Activated T-helper 9 cell treated with anti-CD3 and anti-CD28 coated beads, Interleukin-2, amount 50 U/mL, for 16 hours (primary cell): ENCODE data around the gene BTBD16.

Experiments used
- DNase-seq: peaks from one replicate; pipeline ENCODE4 v3.0.0-alpha.2; 2020; ENCODE audit warnings: low read depth

Gene BTBD16

DNA sequence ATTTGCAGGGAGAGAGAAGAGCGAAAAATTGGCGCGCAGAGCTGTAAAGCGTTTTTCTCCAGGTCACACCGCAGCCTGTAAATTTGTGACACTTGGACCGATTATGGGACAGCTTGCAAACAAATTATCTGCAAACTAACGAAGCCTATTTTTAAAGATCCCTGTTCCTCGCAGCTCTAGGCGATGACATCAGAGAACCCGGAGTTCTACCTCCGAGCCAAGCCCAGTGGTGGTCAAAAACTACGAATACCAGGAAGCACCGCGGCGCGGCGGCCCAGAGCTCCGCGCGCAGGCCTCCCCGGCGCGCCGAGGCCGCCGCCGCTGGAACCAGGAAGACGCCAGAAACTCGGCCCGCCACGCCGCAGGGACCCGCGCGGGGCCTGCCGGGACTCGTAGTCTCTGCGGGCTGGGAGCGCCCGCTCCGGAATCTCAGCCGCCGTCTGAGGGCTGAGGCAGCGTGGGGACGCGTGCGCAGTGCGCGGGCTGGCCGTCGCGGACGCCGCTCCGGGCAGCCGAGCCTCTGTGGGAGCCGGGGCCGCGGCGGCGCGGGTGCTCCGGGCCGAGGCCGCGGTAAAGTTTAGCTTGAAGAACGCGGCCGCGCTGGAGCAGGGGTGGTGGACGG, 103.3 kb downstream of the BTBD16 start, which contains the start of gene PLEKHA1:
TSS of gene PLEKHA1 (plus strand) at position 472 of the 622 bp plus-strand sequence. CDS start 18,493 bp downstream, outside the sequence.
- DNase-seq: peak; percentile 90

DNA sequence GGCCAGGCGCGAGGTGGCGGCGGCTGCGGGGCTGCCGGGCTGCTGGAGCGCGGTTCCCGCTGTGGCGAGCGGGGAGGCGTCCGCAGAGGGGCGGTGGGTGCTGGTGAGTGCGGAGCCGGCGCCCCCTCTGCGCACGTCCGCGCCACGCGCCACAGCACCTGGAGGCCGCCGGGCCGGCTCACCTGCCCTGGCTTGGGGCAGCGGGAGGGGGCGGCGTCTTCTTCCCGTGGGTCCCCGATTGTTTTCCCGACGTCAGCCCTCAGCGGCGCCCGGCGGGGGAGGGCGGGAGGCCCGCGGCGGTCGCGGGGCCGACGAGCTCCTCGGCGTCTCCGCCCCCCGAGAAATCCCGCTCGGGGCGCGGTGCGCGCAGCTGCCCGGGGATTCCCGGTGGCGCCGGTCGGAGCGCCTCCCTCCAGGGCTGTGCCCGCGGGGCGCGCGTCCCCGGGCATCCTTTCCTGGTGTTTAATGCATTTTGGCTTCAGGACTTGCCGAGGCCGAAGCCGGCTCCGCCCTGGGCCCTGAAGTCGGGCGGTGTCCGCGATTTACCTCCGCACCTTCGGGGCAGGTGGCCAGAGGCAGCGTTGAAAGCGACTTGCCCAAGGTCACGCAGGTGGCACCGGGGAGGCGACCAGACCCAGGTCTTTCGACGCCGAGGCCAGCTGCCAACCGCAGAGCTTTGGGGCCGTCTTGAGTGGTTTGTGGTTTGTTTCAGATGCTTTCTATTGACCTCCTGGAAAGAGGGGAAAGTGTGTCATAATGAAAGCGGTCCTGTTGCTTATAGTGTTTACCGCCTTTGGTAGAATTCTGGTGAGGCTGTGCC, 104.0 kb downstream of the BTBD16 start:
- peak; percentile 73 for DNase-seq

DNA sequence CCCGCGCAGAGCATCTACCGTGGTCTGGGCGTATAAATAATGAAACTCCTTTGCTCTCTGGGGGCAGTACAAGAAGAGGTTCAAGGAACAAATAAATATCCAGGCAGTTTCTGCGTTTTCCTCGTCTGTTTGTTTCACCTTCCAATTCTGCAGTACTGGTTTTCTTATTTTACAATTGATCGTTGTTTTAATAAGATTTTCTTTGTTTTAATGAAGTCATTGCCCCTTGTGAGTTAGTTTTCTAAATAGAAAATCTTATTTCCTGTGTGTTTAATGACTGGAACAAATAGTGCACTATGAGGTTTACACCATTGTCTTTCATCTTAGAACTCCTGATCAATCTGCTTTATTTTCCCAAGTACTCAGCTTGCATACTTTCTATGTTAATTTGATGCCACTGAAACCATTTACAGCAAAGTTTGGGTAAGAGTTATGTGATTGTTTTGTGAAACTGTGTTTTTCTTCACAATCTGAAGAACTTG, 104.6 kb downstream of the BTBD16 start:
- DNase-seq: no peak

DNA sequence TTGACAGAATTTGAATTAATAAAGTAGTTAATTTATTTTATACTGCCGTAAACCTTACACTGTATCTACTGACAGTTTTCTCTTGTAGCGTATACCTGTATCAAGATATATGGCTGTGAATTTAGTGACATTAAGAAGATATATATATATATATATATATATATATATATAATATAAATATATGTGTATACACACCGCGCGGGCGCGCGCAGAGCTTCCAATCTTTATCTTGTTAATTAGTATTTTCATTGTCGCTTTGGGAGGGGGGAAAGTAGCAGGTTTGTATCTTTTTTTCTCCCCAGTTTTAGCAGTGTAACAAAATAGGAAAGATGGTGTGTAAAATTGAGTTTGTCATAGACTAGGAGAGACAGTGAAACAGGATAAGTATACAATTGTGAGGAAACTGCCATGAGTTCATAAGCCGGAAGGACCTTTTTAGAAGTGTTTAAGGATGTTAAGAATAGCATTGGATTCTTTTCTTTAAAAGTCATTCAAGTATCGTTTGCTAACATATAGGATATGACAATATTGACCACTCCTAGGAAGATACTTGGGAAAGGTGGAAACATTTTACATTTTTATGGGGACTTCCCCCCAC, 105.4 kb downstream of the BTBD16 start:
- DNase-seq: no peak

DNA sequence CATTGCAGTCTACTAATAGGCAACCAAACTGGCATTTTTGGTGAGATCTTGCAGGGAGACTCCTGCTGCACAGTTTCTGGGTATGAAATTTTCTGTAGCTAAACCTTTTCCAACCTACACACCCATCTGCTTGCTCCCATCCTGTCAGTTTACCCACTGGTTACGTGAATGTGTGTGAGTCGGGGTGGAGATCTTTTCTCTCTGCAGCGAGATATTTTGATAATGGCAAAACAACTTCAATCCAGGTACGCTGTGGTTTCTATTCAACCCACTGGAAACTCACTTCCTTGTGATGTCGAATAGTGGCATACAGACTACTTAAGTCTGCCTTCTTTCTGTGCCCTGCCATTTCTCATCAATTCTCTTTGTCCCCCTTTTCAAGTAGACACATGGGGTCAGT, 107.9 kb downstream of the BTBD16 start:
- DNase-seq: no peak

DNA sequence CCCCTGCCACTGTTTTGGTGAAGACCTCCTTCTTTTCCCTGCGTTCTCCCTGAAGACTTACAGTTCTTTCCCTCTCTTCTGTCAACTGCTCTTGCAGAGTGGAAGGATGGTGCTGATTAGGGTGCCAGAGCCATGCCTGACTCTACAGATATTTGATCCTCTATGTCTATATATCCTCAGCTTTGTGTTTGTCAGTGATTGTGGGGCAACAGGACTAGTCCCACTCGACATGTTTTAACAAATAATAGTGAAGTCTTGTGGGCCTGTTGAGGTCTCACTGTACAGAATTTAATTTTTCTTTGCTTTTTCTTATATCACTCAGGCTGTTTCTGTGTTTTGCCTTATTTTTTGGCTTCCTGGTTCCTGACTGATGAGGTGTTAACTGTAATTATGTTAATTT, 108.4 kb downstream of the BTBD16 start:
- no peak for DNase-seq

DNA sequence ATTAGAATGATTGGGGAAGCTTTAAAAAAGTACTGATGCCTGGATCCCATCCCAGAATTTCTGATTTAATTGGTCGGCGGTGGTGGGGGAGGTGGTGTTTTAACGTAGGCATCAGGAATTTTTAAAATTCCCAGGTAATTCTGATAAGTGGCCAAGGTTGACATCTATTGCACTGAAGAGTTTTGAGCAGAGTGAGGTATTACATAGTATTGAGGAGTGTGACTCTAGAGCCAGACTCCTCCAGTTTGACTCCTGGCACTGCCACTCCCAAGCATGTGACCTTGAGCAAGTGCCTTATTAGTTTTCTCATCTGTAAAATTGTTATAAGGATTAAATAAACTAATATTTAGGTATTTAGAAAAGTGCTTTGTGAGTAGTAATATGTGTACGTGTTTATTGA, 109.6 kb downstream of the BTBD16 start:
- no peak for DNase-seq

DNA sequence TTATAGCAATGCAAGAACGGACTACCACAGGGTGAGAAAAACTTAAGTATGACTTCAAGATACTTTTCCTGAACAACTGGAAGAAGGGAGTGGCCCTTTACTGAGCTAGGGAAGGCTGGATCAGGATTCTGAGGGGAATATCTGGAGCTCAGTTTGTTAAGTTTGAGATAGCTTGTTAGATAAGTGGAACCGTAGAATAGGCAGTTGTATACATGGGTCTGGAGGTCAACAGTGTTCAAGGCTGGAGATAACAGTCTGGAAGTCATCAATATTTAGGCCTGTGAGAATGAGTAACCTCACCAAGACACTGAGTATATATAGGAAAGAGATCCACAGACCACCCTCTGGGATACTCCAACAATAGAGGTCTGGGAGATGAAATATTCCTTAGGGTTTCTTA, 110.6 kb downstream of the BTBD16 start:
- no peak for DNase-seq

DNA sequence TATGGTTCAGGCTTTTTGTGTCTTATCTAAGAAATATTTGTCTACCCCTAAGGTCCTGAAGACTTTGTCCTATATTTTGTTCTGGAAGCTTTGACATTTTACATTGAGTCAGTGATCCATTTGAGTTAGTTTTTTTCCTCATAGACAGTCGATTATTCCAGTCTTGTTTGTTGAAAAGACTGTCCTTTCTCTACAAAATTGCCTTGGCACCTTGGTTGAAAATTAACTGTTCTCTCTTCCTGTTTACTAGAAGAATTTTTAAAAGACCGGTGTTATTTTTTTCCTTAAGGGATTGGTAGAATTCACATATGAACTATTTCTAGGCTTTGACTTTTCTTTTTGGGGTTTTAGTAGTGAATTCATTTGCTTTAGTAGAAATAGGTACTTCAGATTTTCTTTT, 115.4 kb downstream of the BTBD16 start:
- DNase-seq: no peak

DNA sequence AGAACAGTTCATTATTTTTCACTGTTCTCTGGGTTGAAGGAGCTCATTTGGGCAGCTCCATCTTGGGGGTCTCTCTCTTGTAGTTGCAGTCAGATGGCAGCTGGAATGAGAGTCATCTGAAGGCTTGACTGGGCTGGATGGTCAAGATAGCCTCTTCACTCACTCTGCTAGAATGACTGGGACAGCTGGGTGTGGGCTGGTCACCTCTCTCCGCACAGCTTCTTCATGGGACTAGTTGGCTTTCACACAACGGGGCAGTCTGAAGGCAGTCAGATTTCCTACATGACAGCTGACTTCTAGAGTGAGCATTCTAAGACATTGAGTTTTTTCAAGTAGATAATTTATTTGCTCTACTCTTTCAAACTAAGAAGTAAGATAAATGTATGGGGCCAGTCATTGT, 116.5 kb downstream of the BTBD16 start:
- no peak for DNase-seq
